NCI-H82 (cell line): ENCODE measurements around the gene PML.

Source experiments
- DNase-seq: peaks from one replicate; lab custom pipeline; 2025; lab: John Stamatoyannopoulos, UW

PML gene

GRCh38 chr15:73985101-73985873 is 9.2 kb upstream of the PML start:
- no peak for DNase-seq

DNA sequence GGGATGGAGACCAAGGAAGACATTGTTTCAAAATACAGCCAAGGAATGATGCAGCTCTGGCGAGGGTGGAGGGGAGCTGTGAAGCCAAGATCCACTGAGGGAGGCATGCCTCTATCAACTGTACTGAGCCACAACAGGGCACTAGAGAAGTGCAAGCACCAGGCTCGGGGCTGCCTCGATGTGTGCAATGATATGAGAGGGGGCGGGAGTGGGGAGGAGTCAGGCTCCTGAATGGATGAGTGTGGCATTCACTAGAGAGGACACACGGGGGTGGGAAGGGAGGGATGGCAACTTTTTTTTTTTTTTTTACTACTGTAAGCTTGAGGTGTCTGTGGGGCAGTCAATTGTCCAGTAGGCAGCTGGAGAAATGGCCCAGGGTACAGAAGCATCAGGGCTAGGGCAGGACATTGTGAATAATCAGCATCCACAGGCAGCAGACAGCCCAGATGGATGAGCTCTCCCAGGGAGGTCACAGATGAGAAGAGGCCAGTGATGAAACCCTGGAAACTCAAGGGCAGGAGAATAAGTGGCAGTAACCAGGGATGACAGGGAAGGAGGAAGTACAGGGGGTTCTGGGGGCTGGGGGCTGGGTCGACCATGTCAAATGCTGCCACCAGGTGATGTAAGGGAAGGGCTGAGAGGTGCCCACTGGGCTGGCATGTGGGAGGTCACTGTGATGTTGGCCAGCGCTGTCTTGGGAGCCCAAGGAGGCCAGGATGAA is 8.3 kb upstream of the PML start:
- DNase-seq: no peak

- no peak for DNase-seq
Observed at GRCh38 chr15:73986776-73987056, 7.8 kb upstream of the PML start.

DNA sequence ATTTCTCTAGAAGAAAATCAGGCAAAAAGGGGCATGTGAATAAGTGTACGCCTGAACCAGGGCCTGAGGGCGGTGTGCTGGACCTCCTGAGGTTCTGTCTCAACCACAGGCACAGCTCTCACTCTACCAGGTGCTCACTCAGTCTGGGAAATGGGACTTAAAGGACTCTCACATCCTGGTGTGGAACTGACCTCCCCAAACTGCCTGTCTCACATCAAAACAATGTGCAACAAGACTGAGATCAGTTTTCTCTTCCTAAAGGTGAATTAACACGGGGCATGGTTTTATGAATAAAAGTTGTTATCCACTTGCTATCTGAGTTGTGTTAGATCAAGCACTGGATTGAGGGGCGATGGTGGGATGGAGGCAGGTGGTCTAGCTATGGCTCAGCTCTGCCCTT is 7.3 kb upstream of the PML start:
- DNase-seq: no peak

- no peak for DNase-seq
Observed at GRCh38 chr15:73987681-73988444, 6.7 kb upstream of the PML start.

DNA sequence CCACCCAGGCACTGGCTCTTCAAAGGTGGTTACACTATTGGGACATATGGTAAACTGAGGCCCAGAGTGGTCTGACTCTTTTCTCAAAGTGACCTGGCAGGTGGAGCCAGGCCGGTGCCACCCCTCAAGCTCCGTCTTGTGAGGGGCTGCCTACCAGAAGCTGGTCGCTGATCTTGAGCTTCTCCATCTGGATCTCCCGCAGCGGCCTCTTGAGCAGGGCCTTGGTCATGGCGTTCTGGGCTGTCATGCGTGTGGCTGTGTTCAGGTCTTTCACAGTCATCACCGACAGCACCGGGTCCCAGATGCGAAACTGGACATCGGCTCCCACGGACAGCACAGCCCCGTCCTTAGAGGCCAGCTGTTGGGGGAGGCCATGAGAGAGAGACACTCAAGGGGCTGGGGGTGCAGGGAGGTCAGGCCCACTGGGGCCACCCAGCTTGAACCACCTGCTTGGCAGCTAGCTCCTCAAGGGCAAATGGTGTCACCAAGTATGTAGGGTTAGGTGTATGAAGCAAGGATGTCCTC is 6.0 kb upstream of the PML start:
- no peak for DNase-seq

DNA sequence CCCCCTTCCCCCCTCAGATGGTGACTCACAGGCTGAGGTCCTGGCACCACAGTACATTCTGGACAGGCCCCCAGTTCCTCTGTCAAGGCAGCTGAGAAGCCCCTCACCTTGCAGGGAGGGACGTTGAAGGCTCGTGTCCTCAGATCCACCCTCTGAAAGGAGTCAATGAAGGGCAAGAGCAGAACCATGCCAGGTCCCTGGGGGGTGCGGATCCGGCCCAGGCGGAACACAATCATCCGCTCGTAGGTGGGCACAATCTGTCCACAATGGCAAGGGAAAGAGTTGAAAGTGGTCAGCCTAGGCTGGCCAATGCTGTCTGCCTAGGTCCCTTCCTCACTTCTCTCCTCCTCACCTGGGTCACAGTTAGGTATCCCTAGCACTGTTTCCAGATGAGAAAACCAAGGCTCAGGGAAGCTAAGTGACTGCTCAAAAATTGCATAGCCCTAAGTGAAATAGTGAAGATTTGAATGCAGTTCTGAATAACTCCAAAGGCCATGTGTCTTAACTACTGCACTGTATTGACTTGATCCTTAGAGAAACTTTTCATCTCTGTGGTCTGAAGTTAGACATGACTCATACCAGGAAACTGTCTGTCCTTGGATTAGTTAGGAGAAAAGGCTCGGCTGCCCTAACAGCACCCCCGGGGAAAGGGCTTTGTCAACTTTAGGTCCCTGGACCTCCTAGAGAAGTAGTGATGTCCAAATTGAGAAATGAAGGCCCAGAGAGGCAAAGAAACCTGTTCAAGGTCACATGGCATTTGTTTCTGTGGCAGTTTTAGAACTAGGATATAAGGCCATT is 5.3 kb upstream of the PML start:
- DNase-seq: no peak

DNA sequence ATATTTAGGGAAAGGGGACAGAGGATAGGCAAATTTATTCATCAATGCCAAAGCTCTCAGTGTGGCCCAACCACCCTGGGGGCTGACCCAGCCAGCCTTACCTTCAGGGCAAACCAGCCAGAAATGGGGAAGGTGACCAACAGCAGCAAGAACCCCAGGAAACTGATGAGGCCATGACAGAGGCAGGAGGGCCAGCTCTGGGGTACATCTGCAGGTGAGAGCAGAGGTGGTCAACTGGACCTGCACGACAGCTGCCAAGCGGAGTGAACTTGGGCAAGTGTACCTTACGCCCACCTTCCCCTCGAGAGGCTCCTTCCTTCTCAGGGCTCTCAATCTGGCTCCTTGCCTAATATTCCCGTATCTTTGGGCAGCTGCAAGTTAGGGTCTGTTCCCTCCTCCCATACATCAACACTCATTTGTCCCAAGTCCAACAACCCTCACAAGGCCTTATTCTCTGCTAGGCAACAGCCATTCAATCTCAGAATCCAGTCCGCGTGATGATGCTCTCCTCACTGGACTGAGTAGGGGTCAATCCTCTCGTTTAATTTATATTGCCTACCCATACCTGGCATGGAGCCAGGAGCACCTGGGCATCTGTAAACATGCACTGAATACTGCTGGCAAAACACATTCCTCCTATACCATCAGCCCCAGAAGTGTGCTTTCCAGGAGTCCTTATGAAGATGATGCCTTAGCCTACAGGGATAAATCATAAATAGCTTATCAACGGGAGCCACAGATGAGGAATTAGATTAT is 4.1 kb upstream of the PML start:
- DNase-seq: no peak

GRCh38 chr15:73991260-73991659 is 3.3 kb upstream of the PML start:
- peak; percentile 24 for DNase-seq

DNA sequence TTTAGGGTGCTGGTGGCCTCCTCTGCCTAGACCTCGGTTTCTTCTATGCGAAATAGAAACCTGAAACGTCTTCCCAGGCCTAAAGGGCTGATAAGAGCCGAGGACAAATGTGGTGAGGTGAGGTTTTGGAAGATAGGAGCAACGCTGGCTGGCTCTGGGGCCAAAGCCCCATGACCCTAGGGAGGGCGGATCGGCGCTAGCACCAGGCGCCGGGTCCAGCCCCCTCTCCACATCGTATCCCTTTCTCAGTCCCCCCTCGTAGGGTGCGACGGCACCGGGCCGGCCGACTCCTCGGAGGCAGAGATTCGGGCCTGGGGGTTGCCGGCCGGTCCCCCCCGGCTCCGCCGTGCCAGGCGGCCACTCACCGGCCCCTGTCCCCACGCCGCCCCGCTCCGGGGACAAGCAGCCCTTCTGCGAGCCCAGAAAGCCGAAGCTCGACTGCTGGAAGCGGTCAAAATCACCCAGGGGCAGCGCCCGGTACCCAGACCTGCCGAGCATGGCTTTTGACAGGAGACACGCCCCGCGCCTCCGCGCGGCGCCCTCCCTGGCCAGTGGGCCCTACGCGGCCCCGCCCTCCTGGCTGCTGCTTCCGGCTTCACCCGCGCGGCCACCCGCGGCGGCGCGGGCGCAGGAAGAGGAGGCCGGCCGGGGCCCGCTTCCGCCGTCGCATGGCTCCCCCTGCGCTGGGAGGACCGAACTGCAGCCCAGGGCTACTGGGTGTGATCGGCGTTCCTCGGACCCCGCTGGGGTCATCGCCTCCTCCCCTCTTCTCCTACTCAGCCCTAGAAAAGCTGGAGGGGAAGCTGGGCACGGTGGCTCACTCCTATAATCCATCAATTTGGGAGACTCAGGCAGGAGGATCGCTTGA is 2.6 kb upstream of the PML start, which contains the start of gene STOML1:
TSS of gene STOML1 (minus strand) at position 570 of the 868 bp plus-strand sequence. CDS start at position 498, 72 bp downstream.
- peak; percentile 94 for DNase-seq

- no peak for DNase-seq
Observed at GRCh38 chr15:73992594-73992898, 2.0 kb upstream of the PML start.

DNA sequence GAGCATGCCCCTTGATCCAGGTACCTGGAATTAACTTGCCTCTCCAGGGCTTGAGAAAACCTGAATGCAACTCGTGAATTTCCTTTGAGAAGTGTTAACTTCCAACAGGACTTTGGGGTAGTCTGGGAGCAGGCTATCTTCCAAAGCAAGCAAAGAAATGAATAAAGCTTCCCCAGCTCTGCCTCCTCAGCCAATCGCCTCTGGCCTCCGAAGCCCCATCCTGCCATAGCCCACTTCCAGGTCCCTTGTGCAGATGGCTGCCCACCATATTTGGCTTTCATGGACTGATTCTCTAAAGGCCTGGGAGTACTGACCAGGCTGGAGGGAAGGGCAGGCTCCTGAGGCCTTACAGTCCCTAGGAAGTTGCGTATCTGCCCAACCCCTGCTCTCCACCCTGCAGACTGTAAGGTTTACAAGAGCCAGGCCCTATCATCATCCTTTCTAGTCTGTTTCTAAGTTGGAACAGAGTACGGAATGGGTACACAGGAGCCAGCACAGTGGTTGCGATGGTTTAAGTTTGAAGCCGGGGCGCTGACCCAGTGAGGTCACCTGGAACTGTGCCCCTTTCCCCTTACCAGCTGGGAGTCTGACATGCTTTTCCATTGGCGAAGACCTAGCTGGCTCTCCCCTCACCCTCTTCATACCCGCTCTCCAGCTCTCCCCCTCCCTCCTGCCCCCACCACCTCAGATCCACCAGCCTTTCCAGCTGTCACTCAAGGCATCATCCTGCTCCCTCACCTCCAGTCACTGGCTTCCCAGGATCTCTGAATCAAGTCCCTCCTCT is 1.1 kb upstream of the PML start:
- peak; percentile 30 for DNase-seq

DNA sequence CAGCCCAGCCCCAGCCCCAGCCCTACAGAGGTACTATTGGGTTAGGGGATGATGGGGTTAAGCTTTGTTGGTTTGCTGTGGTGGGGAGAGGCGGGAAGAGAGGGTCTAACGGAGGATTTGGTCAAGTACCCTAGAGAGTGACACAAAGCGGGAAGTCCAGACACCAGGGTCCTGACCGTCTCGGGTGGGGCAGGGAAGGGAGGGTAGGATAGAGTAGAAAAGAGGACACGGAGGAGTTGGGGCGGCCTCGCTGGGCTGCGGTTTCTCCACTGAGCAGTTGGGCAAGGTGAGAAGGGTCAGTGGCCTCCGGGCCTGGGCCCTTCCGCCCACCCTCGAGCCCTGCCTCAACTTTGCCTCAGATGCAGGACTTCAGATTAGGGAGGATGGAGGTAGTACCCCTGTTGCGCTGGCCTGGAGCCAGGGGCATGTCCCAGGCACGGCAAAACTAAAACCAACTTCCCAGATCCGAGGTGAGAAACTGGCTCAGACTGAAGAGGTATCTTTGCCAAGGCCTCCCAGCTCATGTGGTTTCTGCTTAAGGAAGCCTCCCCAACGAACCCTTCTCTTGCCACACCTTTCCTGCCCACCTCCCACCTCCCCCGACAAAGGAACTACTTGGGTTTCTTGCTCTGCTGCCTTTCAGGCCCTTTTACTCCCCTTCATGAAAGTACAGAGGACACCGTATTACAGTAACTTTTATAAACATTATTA is 551 bp downstream of the PML start:
- no peak for DNase-seq

DNA sequence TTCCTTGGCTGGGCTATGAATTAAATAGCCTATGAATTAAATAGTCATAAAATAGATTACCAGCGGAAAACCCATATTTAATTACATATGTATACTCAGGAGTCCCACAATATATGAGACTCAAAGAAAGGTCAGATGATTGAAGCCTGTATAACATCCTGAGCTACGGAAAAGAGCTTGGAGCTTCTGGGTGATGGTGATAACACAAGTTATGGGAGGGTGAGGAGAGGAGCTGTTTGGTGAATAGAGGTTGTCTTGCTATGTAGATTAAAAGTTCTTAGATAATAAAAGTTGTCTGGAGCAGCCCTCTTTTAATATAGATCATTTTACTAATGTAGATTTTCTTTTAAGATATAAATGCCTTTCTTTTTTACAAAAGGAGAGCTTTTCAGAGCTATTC is 1.8 kb downstream of the PML start:
- no peak for DNase-seq

DNA sequence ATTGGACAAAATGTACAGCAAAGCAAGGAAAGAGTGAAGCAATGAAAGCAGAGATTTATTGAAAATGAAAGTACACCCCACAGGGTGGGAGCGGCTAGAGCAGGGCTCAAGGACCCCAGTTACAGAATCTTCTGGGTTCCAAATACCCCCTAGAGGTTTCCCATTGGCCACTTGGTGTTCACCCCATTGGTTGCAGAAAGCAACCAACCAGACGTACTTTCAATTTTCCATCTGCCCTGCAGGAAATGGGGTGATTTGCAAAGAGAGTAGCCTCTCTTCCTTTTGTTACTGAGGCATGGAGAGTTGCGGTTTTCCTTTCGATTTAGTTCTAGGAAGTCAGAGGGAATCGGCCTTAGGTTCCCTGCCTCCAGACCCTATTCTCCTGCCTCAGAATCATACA is 2.4 kb downstream of the PML start:
- no peak for DNase-seq

- no peak for DNase-seq
Observed at GRCh38 chr15:73997986-73998385, 3.5 kb downstream of the PML start.

GRCh38 chr15:74006774-74007639 is 12.5 kb downstream of the PML start:
- no peak for DNase-seq

GRCh38 chr15:74007820-74008371 is 13.4 kb downstream of the PML start:
- DNase-seq: no peak
